GM18505 (cell line): Measurements from ENCODE around the gene BPIFB3.

ENCODE experiments used
- ATAC-seq: cut with Tn5 transposase; IDR thresholded peaks from one replicate; pipeline ENCODE4 v1.9.1; 2021; ENCODE audit not compliant: unreplicated experiment
- POLR2A ChIP-seq: IDR thresholded peaks from 4 replicates; pipeline ENCODE4 v1.6.1; 2011; ENCODE audit warnings: borderline replicate concordance; ENCODE audit not compliant: insufficient read depth, insufficient read length; ENCODE audit errors: extremely low read depth

BPIFB3 gene

GRCh38 chr20:33020278-33021161, 33.2 kb upstream of the BPIFB3 start:
- TF ChIP-seq POLR2A, result no peak

DNA sequence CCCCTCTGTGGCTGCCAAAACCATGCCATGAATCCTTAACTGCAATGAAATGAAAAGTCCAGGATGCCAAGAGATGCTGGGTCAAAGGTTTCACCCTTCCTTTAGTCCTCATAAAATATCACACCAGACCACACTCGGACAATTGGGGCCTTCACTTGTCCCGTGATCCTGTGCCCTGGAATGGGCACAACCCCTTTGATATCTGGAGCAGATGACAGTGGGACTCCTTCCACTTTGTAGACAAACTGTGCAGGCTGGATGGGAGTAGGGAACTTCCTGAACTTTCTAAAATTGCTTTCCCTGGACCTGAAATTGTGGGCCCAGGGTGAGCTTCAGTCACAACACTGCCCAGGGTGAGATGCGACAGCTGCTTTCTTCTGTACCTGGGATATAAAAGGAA, 31.8 kb upstream of the BPIFB3 start:
- ATAC-seq, result no peak
- TF ChIP-seq POLR2A, result no peak

More at GRCh38 chr20:33020278-33021161, 33.2 kb upstream of the BPIFB3 start:
- no peak for ATAC-seq

GRCh38 chr20:33022289-33022688, 31.4 kb upstream of the BPIFB3 start:
- ATAC-seq, result no peak
- TF ChIP-seq POLR2A, result no peak

GRCh38 chr20:33022694-33023438, 30.8 kb upstream of the BPIFB3 start:
- TF ChIP-seq POLR2A, result no peak
- ATAC-seq, result no peak

GRCh38 chr20:33023439-33024242, 30.1 kb upstream of the BPIFB3 start:
- TF ChIP-seq POLR2A, result no peak
- ATAC-seq, result no peak

DNA sequence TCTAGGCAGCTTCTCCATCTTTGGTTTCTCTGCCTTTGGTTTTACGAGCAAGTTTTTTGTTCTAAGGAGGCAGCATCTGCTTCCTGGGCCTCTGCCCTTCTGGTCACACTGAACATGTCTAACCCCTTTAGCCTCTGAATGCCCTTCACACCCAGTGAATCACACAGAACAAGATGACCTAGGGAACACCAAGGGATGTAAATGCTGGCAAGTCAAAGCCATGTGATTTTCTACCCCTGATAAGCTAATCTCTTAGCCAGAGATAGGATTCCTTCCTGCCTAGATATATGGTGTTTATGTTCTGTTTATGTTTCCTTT, 29.5 kb upstream of the BPIFB3 start:
- no peak for ATAC-seq
- no peak for TF ChIP-seq POLR2A

GRCh38 chr20:33024609-33025317, 28.9 kb upstream of the BPIFB3 start:
- no peak for ATAC-seq
- TF ChIP-seq POLR2A, result no peak

DNA sequence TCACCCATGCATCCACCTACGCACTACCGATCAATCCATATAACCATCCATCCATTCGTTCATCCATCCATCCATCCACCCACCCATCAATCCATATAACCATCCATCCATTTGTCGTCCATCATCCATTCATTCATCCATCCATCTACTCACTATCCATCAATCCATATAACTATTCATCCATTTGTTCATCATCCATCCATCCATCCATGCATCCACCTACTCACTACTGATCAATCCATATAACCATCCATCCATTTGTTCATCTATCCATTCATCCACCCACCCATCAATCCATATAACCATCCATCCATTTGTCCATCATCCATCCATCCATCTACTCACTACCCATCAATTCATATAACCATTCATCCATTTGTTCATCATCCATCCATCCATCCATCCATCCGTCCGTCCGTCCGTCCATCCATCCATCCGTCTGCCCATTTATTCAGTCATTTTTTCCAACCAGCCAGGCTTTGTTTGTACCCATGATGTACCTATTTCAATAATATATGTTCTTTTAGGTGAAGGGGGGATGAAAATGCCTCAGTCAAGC, 28.3 kb upstream of the BPIFB3 start:
- no peak for TF ChIP-seq POLR2A
- no peak for ATAC-seq

- no peak for TF ChIP-seq POLR2A
- ATAC-seq, result no peak
Measured at GRCh38 chr20:33026072-33026778, 27.5 kb upstream of the BPIFB3 start.

DNA sequence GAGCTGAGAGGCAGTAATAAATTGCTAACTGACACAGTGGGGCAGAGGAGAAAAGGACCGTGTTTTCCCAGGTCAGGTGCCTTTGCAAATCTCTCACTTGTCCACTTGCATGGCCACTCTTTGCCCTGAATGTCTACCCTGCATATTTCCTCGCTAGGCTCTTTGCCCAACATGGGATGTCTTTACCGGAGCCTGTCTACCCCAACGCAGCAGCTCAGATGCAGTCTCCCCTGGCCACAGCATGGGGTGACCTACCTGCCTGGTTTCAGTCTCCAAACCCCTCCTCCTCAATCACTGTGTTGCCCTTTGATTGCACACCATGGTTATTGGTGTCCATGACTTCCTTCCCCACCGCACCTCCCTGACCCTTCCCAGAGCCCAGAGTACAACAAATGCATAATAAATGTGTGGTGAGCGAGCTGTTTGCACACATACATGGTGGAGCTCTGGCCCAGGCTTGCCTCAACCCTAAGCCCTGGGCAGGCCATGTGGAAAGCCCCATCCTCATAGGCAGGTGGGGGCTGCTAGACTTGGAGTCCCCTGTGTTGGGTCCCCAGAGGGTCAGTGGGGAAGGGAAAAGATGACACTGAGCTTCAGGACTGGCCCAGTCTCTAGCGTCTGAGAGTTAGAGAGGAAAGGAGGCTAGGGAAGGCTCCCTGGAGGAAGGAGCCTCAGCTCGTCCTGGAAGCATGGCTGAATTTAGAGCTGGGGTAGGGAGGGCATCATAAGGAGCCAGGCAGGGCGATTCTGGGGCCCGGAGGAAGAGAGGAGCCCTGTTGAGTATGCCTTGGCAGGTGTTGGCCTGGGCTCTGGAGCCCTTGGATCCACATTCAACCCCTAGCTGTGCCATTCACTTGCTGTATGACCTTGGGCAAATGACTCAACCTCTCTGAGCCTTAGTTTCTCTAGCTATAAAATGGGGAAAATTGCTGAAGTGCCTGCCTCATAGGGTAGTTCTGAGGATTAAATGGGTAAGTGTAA, 26.6 kb upstream of the BPIFB3 start:
- no peak for ATAC-seq
- no peak for TF ChIP-seq POLR2A
